ENCODE data around the gene FOXP1. TPM values are rescaled to one million over a fixed set of nuclear protein-coding genes. Genes with fewer than 3 reads are reported as not detected.
A peak's percentile ranks its signal among the peaks of the same experiment; 100 is the strongest.

The FOXP1 gene
- total and polyA plus RNA-seq, 3 experiments from 2014 or later, result 142 to 185 (median 147) TPM

GRCh38 chr3:71285086-71285485, 298.4 kb downstream of the FOXP1 start:
- DNase-seq, result no peak
- Histone ChIP-seq H3K27ac (ENCODE audit: low read depth, low read length) (no peak overlapping the region), H3K4me3 (ENCODE audit: low read length) (no peak overlapping the region), H3K4me1 (ENCODE audit: insufficient read depth, low read length) (peaks cover 8% of the 10 kb centered on the region), H3K9me3 (ENCODE audit: low read length) (no peaks in the 10 kb centered on the region), H3K27me3 (ENCODE audit: insufficient read depth, low read length, poor library complexity, severe bottlenecking) (no peaks in the 10 kb centered on the region), H3K36me3 (ENCODE audit: insufficient read depth, low read length) (no peaks in the 10 kb centered on the region)
- H3K36me3 Mint-ChIP-seq, result peaks cover 6 to 12% (median 9%) of the 10 kb centered on the region in 3 donors
- H3K27ac Mint-ChIP-seq, result no peak overlapping the region
- H3K27me3 Mint-ChIP-seq, result no peaks in the 10 kb centered on the region
- no peaks in the 10 kb centered on the region for H3K9me3 Mint-ChIP-seq
- ChIA-PET POLR2A (no interaction called here), CTCF (no interaction called here)
- H3K4me1 Mint-ChIP-seq, result peaks cover 18 to 39% (median 27%) of the 10 kb centered on the region in 3 donors
- H3K4me3 Mint-ChIP-seq, result no peak overlapping the region

GRCh38 chr3:71282976-71283375, 300.6 kb downstream of the FOXP1 start:
- DNase-seq, result no peak
- Histone ChIP-seq H3K27me3 (ENCODE audit: insufficient read depth, low read length, poor library complexity, severe bottlenecking) (no peaks in the 10 kb centered on the region), H3K4me3 (ENCODE audit: low read length) (no peak overlapping the region), H3K4me1 (ENCODE audit: insufficient read depth, low read length) (peaks cover 4% of the 10 kb centered on the region), H3K36me3 (ENCODE audit: insufficient read depth, low read length) (no peaks in the 10 kb centered on the region), H3K9me3 (ENCODE audit: low read length) (no peaks in the 10 kb centered on the region), H3K27ac (ENCODE audit: low read depth, low read length) (no peak overlapping the region)
- ChIA-PET POLR2A (no interaction called here), CTCF (no interaction called here)
- Mint-ChIP-seq H3K36me3 (peaks cover under 1 to 5% (median 5%) of the 10 kb centered on the region in 3 donors), H3K4me1 (peaks cover 14 to 26% (median 15%) of the 10 kb centered on the region in 3 donors), H3K27me3 (no peaks in the 10 kb centered on the region), H3K4me3 (no peak overlapping the region), H3K9me3 (no peaks in the 10 kb centered on the region), H3K27ac (no peak overlapping the region)

GRCh38 chr3:71281280-71281679, 302.2 kb downstream of the FOXP1 start:
- Mint-ChIP-seq H3K9me3 (no peaks in the 10 kb centered on the region), H3K36me3 (peaks cover 0 to 9% (median 8%) of the 10 kb centered on the region in 3 donors), H3K4me1 (peaks cover 11 to 40% (median 14%) of the 10 kb centered on the region in 3 donors), H3K27me3 (no peaks in the 10 kb centered on the region), H3K4me3 (no peak overlapping the region), H3K27ac (peak overlapping the region in 1 of 8 donors; percentile 64)
- ChIA-PET CTCF (no interaction called here), POLR2A (no interaction called here)
- no peaks in the 10 kb centered on the region for H3K27me3 ChIP-seq (ENCODE audit: insufficient read depth, low read length, poor library complexity, severe bottlenecking)
- no peaks in the 10 kb centered on the region for H3K36me3 ChIP-seq (ENCODE audit: insufficient read depth, low read length)
- H3K4me1 ChIP-seq (ENCODE audit: insufficient read depth, low read length), result peaks cover 4% of the 10 kb centered on the region
- H3K27ac ChIP-seq (ENCODE audit: low read depth, low read length), result no peak overlapping the region
- H3K9me3 ChIP-seq (ENCODE audit: low read length), result no peaks in the 10 kb centered on the region
- no peak for DNase-seq
- no peak overlapping the region for H3K4me3 ChIP-seq (ENCODE audit: low read length)

DNA sequence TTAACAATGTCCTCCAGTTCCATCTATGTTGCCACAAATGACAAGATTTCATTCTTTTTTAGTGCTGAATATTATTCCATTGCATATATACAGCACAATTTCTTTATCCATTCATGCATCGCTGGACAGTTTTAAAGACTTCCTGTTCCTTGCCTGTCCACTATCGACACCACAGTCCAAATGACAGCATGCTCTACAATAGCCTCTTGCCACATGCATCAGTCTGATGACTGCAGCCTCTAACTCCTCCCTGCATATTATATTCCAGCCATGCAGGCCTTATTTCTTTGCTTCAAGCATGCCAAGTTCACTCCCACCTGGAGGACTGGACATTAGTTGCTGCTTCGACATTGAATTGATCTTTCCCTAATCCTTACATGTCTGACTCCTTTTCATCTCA, 306.2 kb downstream of the FOXP1 start:
- peaks cover 14 to 53% (median 34%) of the 10 kb centered on the region in 3 donors for H3K4me1 Mint-ChIP-seq

DNA sequence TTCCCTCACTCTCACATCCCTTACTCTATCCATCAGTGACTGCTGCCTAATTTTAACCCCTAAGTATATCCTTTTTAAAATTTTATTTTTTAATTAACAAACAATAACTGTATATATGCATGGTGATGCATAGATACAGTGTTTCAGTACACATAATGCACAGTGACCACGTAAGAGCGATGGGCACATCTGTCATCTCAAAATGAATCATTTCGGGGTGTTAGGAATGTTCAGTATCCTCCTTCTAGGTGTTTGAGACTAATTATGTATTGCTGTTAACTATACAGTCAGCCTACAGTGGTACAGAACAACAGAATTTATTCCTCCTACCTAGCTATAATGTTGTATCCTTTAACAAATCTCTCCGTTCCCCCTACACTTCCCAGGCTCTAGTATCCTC, 307.0 kb downstream of the FOXP1 start:
- no peak overlapping the region for H3K27ac ChIP-seq (ENCODE audit: low read depth, low read length)
- POLR2A ChIA-PET, result no interaction called here
- H3K27ac Mint-ChIP-seq, result no peak overlapping the region
- H3K4me3 Mint-ChIP-seq, result no peak overlapping the region
- H3K4me1 Mint-ChIP-seq, result peaks cover 18 to 58% (median 35%) of the 10 kb centered on the region in 3 donors
- no peaks in the 10 kb centered on the region for H3K27me3 Mint-ChIP-seq
- no peak overlapping the region for H3K4me3 ChIP-seq (ENCODE audit: low read length)
- peaks cover 0 to 16% (median 9%) of the 10 kb centered on the region in 3 donors for H3K36me3 Mint-ChIP-seq
- H3K9me3 Mint-ChIP-seq, result no peaks in the 10 kb centered on the region
- H3K9me3 ChIP-seq (ENCODE audit: low read length), result no peaks in the 10 kb centered on the region
- no peak for DNase-seq
- peaks cover 9% of the 10 kb centered on the region for H3K4me1 ChIP-seq (ENCODE audit: insufficient read depth, low read length)
- no peaks in the 10 kb centered on the region for H3K36me3 ChIP-seq (ENCODE audit: insufficient read depth, low read length)
- CTCF ChIA-PET, result interaction anchor here (1.4 kb wide), 1 partner anchor 10 kb away, joined by 3 read pairs; no protein-coding TSS in a partner anchor
- H3K27me3 ChIP-seq (ENCODE audit: insufficient read depth, low read length, poor library complexity, severe bottlenecking), result no peaks in the 10 kb centered on the region

More for the DNA sequence above, 306.2 kb downstream of the FOXP1 start:
- Histone ChIP-seq H3K4me3 (ENCODE audit: low read length) (no peak overlapping the region), H3K27me3 (ENCODE audit: insufficient read depth, low read length, poor library complexity, severe bottlenecking) (no peaks in the 10 kb centered on the region), H3K27ac (ENCODE audit: low read depth, low read length) (no peak overlapping the region), H3K4me1 (ENCODE audit: insufficient read depth, low read length) (peaks cover 1% of the 10 kb centered on the region), H3K9me3 (ENCODE audit: low read length) (no peaks in the 10 kb centered on the region), H3K36me3 (ENCODE audit: insufficient read depth, low read length) (no peaks in the 10 kb centered on the region)
- H3K27ac Mint-ChIP-seq, result peak overlapping the region in 1 of 8 donors; percentile 27
- ChIA-PET POLR2A (no interaction called here), CTCF (interaction anchor here (1.4 kb wide), 1 partner anchor 9 kb away, joined by 3 read pairs; no protein-coding TSS in a partner anchor)
- no peaks in the 10 kb centered on the region for H3K9me3 Mint-ChIP-seq
- peaks cover 0 to 14% (median 9%) of the 10 kb centered on the region in 3 donors for H3K36me3 Mint-ChIP-seq
- DNase-seq, result no peak
- peak overlapping the region in 1 of 7 donors; percentile 61 for H3K4me3 Mint-ChIP-seq
- no peaks in the 10 kb centered on the region for H3K27me3 Mint-ChIP-seq

GRCh38 chr3:71273453-71273852, 310.1 kb downstream of the FOXP1 start:
- CTCF ChIA-PET, result no interaction called here
- H3K36me3 Mint-ChIP-seq, result peaks cover 0 to 14% (median 13%) of the 10 kb centered on the region in 3 donors
- Histone ChIP-seq H3K9me3 (ENCODE audit: low read length) (no peaks in the 10 kb centered on the region), H3K4me1 (ENCODE audit: insufficient read depth, low read length) (peaks cover 25% of the 10 kb centered on the region), H3K27ac (ENCODE audit: low read depth, low read length) (no peak overlapping the region), H3K36me3 (ENCODE audit: insufficient read depth, low read length) (no peaks in the 10 kb centered on the region), H3K4me3 (ENCODE audit: low read length) (no peak overlapping the region), H3K27me3 (ENCODE audit: insufficient read depth, low read length, poor library complexity, severe bottlenecking) (no peaks in the 10 kb centered on the region)
- H3K4me3 Mint-ChIP-seq, result no peak overlapping the region
- H3K27me3 Mint-ChIP-seq, result no peaks in the 10 kb centered on the region
- H3K27ac Mint-ChIP-seq, result peak overlapping the region in 2 of 8 donors; percentile 43 to 49
- POLR2A ChIA-PET, result no interaction called here
- no peak for DNase-seq
- H3K9me3 Mint-ChIP-seq, result no peaks in the 10 kb centered on the region
- H3K4me1 Mint-ChIP-seq, result peaks cover 24 to 74% (median 57%) of the 10 kb centered on the region in 3 donors

DNA sequence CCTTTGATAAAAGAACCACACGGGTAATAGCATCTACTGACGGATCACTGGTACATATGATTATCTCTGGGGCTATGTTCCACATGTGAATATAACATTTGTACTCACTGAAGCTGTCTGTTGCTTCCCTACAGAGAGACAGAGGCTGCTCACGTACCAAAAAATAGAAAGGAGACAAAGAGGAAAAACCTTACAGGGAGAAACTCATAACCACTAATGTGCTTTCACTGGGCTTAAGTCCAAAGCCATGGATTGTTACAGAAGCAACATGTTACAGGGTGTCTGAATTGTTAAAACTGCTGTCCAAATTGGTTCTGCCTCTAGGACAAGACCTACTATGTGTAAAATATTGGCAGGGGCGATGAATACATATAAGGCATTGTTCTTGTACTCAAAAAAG, 311.9 kb downstream of the FOXP1 start:
- peaks cover 25% of the 10 kb centered on the region for H3K4me1 ChIP-seq (ENCODE audit: insufficient read depth, low read length)
- H3K9me3 ChIP-seq (ENCODE audit: low read length), result no peaks in the 10 kb centered on the region
- Mint-ChIP-seq H3K9me3 (no peaks in the 10 kb centered on the region), H3K36me3 (peaks cover 0 to 17% (median 16%) of the 10 kb centered on the region in 3 donors), H3K27ac (peak overlapping the region in 2 of 8 donors; percentile 0 to 9), H3K4me1 (peaks cover 23 to 75% (median 62%) of the 10 kb centered on the region in 3 donors), H3K27me3 (no peaks in the 10 kb centered on the region), H3K4me3 (no peak overlapping the region)
- no peak overlapping the region for H3K27ac ChIP-seq (ENCODE audit: low read depth, low read length)
- H3K4me3 ChIP-seq (ENCODE audit: low read length), result no peak overlapping the region
- no peaks in the 10 kb centered on the region for H3K36me3 ChIP-seq (ENCODE audit: insufficient read depth, low read length)
- DNase-seq, result no peak
- no peaks in the 10 kb centered on the region for H3K27me3 ChIP-seq (ENCODE audit: insufficient read depth, low read length, poor library complexity, severe bottlenecking)
- ChIA-PET POLR2A (no interaction called here), CTCF (no interaction called here)

DNA sequence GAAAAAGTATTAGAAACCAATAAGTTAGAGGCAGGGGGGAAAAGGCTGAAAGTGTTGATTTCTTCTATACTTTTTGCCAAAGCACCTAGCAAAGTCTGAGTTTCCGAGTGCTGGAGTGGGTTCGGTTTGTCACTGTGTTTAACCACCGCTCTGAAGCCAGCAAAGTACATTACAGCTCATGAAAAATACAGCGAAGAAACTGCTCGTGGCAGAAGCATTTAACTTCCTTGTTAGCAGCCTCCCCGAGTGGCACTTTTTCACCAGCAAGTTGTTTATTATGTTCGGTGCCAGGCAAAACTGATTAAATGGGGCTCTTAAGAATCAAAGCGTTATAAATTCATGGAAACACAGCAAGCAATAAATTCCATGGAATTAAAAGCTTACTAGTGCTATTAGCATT, 313.6 kb downstream of the FOXP1 start:
- peak in 1 of 5 donors; percentile 42 for DNase-seq
- Histone ChIP-seq H3K9me3 (ENCODE audit: low read length) (no peaks in the 10 kb centered on the region), H3K4me1 (ENCODE audit: insufficient read depth, low read length) (peaks cover 36% of the 10 kb centered on the region)

More for the DNA sequence above, 313.6 kb downstream of the FOXP1 start:
- Histone ChIP-seq H3K36me3 (ENCODE audit: insufficient read depth, low read length) (no peaks in the 10 kb centered on the region), H3K27me3 (ENCODE audit: insufficient read depth, low read length, poor library complexity, severe bottlenecking) (no peaks in the 10 kb centered on the region), H3K4me3 (ENCODE audit: low read length) (no peak overlapping the region), H3K27ac (ENCODE audit: low read depth, low read length) (no peak overlapping the region)
- H3K27me3 Mint-ChIP-seq, result no peaks in the 10 kb centered on the region
- POLR2A ChIA-PET, result no interaction called here
- peaks cover 0 to 25% (median 20%) of the 10 kb centered on the region in 3 donors for H3K36me3 Mint-ChIP-seq
- CTCF ChIA-PET, result no interaction called here
- no peaks in the 10 kb centered on the region for H3K9me3 Mint-ChIP-seq
- H3K4me1 Mint-ChIP-seq, result peaks cover 33 to 75% (median 67%) of the 10 kb centered on the region in 3 donors
- no peak overlapping the region for H3K4me3 Mint-ChIP-seq
- H3K27ac Mint-ChIP-seq, result no peak overlapping the region

All from CD8-positive, alpha-beta memory T cell (primary cell).